ENCODE measurements around the gene IGSF21.

IGSF21 gene

GRCh38 chr1:18376661-18377060 lies 269.1 kb downstream of the IGSF21 start:
- DNase-seq = no peak

DNA sequence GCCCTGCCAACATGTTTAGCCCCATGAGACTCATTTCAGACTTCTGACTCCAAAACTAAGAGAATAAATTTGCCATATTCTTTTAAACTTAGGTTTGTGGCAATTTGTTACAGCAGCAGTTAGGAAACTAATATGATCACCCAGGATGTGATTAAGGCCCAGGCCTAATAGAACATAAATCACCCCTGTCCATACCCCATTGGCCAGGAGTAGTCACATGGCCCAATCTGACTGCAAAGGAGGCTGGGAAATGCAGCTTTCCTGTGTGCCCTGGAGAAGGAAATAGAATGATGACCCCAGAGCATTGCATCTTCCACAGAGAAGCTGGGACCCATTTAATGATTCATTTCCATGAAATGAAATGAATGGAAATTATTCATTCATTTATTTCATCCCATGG lies 272.7 kb downstream of the IGSF21 start:
- DNase-seq = no peak

GRCh38 chr1:18384059-18384458 lies 276.5 kb downstream of the IGSF21 start:
- DNase-seq = no peak

DNA sequence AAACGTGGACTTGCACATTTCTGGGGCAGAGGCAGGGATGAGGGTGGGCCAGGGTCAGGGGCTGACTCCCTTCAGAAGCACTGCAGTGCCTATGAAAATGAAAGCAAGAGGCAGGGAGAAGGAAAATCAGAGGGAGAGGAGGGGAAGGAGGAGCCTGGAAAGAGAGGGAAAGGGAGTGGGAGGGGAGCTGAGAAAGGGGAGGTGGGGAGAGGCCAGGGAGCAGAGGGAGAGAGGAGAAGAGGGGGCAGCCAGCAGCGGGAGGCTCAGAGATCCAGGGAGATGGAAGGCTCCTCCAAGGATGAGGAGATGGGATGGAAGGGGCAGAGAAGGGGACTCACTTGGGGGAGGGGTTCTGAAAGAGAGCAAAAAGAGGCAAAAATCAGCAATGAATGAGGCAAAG lies 276.9 kb downstream of the IGSF21 start:
- no peak for DNase-seq

GRCh38 chr1:18385239-18385790 lies 277.7 kb downstream of the IGSF21 start:
- no peak for DNase-seq

GRCh38 chr1:18386591-18386990 lies 279.0 kb downstream of the IGSF21 start:
- DNase-seq = no peak

- no peak for DNase-seq
Observed at GRCh38 chr1:18387307-18387706, 279.7 kb downstream of the IGSF21 start.

DNA sequence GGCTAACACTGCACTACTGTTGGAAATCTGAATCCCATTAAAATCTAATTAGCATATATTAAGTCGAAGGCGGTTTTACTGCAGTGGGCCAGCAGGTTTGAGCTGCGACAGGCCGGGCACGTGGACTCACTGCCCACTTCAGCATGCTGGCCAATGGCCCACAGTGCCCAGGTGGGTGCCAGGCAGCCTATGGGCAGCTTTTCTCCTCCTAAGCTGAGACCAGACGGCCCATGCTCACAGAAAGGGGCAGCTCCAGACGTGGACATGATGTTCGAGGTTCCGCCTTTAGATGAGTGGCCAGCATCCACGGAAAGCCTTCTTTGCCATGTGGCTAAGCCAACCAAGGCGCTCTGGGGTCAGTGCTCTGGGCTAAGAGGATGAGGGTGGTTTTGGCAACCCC lies 283.4 kb downstream of the IGSF21 start:
- no peak for DNase-seq

DNA sequence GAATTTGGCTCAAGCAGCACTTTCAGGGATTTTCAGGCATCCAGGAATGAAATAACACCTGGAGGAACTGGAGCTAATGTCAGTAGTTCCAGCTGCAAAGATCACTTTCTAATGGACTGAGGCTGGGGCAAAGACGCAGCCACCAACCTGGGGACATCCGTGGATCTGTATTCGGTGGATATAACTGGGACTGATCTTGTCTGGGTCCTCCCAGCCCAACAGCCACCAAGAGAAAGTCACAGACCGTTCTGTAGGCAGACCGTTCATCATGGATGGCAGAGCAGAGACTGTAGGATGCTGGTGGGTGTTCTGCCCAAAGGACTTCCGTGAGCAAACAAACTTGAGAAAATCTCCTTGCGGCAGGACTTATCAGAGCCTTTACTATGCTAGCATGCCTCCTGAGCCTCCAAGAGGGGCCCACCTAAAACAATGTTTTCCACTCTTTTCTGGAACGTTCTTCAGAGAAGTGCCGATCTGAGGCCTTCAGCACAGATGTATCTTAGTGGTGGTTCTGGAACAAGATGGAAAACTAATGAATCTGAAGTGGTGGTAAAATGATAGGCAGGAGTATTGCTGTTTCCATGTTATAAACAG lies 287.1 kb downstream of the IGSF21 start:
- DNase-seq = no peak

DNA sequence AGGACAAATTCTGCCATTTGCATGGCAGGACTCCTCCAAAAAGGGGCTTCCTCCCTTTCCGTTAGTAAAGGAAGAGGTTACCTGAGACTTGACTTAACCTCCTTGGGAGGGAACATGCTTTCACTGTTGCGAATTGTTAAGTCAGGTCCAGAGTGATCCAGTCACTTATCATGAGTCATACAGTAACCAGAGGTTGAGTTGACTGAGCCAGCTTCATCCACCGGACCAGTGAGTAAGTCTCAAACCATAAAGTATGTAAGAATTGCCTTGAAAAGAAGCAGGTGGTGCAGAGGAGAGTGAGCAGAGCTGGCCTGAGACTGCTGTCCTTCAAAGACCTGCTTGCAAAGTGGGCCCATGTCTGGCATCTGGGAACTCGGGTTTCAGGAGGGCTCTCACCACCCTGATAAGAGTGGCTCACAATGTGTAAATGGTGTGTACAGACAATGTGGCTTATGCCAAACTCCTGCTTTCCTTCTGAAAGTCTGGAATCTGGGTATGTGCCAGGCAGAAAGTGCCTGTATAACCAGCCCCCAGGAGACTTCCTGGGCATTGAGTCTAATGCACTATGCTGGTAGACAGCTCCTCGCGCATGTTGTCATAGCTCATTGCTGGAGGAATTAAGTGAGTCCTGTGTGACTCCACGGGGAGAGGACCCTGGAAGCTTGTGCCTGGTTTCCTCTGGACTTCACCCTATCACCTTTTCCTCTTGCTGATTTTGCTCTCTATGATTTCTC lies 288.8 kb downstream of the IGSF21 start:
- no peak for DNase-seq

GRCh38 chr1:18397641-18398040 lies 290.0 kb downstream of the IGSF21 start:
- no peak for DNase-seq

GRCh38 chr1:18398791-18399530 lies 291.4 kb downstream of the IGSF21 start:
- DNase-seq = no peak

GRCh38 chr1:18400347-18401102 lies 292.9 kb downstream of the IGSF21 start:
- DNase-seq = no peak

DNA sequence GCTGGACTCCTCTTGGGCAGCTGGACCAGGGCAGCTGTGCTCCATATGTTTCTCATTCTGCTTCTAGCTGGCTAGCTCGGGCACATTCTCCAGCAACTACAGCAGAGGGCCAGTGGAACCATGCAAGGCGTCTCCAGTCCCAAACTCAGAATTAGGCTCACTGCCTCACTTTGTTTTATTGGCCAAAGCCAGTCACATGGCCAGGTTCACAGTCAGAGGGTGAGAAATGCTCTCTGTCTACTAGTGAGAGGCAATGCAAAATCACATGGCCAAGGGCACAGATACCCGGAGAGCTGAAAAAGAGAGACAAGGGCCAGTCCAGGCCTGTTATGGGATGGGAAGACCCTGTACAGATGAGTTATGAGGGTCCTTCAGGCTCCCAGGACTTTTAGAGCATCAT lies 294.3 kb downstream of the IGSF21 start:
- no peak for DNase-seq

GRCh38 chr1:18404460-18404859 lies 296.9 kb downstream of the IGSF21 start:
- DNase-seq = no peak

- no peak for DNase-seq
Observed at GRCh38 chr1:18407166-18408045, 299.8 kb downstream of the IGSF21 start.

- no peak for DNase-seq
Observed at GRCh38 chr1:18408656-18409370, 301.2 kb downstream of the IGSF21 start.

GRCh38 chr1:18409609-18410237 lies 302.1 kb downstream of the IGSF21 start:
- no peak for DNase-seq

DNA sequence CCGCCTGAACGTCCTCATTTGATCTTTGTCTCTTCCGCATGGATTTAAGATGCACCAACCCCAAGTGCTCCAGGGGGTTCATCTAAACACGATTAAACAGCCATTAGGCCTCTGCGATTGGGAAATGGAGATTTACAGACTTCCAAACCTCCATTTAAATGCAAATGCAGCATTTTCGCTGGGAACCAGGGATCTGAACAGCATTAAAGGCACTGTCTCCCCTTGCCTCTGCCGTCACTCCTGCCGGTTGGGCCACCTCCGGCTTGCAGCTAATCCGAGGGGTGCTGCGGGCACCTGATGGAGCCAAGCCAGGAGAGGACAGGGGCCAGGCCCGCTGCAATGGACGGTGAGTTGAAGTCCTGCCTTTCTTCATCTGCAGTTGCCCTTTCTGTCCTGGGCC lies 302.8 kb downstream of the IGSF21 start:
- DNase-seq = no peak

GRCh38 chr1:18411321-18411720 lies 303.7 kb downstream of the IGSF21 start:
- DNase-seq = no peak
